GM19463 (cell line): ENCODE measurements around the gene SIRT5.
A peak's percentile ranks its signal among the peaks of the same experiment; 100 is the strongest.

Experiments
- ATAC-seq: cut with Tn5 transposase; IDR thresholded peaks from one replicate; pipeline ENCODE4 v1.9.1; 2021; ENCODE audit warnings: mild to moderate bottlenecking, moderate library complexity; ENCODE audit not compliant: unreplicated experiment

SIRT5 gene

DNA sequence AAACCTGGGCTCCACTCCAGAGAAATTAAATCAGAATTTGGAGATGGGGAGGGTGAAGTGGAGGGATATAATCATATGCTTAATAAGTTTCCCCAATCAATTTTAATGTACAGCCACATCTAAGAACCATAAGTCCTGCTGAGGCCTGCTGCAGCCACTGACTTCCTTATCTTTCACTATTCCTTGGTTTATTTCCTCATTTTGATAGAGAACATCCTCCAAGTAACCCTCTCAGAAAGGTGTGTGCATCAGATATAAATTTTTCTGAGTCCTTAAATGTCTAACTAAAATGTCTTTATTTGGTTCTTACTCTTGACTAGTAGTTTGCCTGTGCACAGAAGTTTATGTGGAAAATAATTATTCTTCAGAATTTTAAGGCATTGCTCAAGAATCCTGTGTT is 23.7 kb upstream of the SIRT5 start:
- ATAC-seq = no peak

DNA sequence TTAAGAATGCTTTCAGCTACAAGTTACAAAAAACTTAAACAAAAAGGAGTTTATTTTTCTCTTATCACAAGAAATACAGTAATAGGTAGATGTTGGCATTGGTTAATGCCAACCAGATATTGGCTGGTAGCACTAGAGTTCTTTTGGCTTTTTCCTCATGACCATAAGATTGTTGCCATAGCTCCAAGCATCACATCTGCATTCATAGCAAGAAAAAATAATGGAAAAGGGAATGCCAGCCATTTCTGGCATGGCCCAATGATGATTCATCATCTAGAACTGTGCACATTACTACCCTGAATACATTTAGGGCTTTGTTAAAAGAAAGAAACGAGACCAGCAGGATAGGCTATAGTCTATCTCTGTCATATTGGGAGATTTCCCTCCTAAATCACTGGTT is 20.8 kb upstream of the SIRT5 start:
- ATAC-seq = no peak

DNA sequence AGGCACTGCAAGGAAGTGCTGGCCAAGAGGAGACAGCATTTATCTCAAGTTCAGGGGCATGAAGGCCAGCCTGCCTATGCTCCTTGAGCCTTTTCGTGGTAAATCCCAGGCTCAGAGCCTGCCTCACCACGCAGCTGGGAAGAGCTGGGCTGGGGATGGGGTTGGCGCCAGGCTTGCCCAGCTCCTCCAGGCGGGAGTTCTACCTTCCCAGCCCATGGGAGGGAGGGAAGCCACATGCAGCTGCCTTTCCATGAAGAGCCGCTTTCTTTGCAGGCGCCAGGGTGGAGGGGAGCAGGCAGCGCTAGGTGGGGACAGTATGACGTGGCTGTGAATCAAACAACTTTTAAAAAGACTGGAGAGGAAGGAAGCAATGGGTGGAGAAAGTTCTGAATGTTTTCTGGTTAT is 19.5 kb upstream of the SIRT5 start:
- no peak for ATAC-seq

DNA sequence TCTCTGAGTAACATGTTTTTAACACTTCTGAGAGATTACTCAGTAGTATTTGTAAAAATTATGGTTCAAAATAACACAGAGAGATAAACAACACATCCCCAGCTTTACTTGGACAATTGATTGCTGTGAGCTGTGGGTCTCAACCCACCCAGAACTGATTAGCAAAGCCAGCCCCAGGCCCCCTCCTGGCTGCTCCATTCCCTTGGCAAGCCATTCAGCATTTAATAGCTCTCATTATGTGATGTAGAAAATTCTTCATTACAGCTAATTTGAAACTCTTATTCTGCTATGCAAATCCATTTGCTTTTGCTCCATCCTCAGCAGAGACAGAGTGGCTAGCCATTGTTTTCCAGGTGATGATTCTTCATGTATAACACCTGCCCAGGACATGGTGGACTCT is 16.6 kb upstream of the SIRT5 start:
- no peak for ATAC-seq

DNA sequence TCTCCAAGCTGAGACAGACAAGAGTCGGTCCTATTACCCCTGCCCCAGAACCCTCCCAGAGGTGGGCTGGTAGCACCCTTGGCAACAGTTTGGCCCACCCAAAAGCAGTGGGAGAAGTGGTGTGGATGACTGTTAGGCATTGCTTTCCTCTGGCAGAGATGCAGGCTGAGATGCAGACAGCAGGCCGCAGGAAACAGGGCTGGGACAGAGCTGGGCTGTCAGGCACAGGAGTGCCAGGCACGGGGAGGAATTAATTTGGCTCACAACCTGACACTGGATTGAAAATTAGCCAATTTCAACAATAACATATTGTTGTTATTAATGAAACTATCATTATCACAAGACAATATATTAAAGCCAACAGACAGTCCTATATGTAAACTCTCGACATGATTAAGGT is 15.7 kb upstream of the SIRT5 start:
- no peak for ATAC-seq

DNA sequence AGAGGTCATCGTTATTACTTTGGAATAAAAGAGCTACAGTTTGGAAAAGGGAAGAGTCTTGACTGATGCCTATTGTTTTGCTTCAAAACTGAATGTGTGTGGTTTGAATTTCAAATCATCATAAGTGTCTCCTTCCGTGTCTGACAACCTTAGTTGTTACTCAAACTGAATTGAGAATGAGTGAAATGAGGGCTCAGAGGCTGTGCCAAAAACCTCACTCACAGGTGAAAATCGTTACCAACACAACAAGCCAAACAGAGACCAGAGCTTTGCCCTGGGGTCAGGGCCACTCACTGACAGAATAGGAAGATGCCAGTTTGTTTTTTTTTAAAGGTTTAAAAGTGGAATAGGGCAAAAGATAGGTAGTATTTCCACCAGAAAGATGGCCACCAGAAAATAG is 15.2 kb upstream of the SIRT5 start:
- no peak for ATAC-seq

DNA sequence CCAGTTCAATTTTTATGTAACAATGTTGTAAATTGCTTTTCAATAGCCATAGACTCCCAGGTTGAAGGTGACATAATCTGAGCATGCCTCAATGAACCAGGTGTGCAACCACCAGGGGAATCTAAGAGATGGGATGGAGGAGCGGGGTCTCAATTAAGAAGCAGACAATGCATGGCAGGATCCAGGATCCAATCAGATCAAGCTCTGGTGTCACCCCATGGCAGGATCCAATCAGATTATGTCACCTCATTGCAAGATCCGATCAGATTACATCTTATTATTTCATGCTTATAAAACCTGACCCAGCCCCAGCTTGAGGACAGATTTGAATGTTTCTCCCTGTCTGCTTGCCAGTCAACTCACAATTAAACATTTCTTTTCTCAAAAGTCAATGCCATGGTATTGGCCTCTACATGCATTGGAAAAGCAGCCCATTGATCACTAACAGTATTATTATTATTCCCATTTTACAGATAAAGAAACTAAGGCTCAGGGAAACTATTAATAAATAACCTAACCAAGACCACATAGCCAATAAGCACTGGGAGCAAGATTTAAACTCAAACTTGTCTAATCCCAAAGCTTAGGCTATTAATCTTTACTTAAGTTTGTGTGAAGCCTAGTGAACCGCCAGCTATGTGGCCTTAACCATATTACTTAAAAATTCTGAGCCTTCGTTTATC is 14.3 kb upstream of the SIRT5 start:
- no peak for ATAC-seq

DNA sequence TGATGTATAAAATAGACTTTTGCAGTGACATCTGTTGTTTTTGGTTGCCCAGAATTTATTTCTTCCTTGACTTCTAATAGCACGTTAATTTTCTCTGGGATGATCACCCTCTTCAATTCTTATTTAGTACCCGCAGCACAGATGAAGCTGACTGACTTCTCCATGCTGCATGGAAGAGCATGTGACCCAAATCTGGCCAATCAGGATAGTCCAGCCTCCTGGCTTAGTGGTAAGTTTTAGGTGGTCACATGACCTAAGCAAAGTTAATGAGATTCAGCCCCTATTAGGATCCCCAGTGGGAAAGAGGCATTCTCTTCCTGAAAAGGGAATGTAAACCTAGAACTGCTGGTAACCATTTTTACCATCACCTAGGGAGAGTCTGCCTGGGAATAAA is 13.8 kb upstream of the SIRT5 start:
- no peak for ATAC-seq

DNA sequence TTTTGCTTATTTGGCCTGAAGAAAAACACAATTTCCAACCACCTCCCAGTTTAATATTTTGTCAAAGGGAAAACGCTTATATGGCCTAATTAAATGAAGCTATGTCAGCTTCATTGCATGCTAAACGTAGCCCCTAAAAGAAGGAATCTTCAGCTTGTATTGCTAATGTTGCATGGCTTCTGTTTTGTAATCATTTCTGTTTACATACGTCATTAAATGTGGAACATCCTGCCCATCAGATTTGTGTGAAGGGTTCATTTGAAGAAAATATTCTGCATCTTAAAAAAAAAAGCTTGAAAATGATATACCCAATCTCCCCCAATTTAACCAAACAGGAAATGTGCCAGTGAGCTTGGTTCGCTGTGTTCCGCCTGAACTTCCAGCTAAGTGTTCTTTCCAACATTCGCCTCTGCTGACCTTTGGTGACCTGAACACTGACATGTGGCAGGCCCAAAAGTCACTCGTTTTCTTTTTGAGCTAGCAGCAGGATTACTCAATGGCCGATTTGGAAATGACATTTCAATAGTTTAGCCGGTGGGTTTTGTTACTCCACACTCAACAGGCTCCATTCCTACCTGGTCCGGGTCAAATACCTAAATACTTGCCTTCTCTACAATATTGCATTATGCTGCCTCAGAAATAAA is 12.7 kb upstream of the SIRT5 start:
- no peak for ATAC-seq

DNA sequence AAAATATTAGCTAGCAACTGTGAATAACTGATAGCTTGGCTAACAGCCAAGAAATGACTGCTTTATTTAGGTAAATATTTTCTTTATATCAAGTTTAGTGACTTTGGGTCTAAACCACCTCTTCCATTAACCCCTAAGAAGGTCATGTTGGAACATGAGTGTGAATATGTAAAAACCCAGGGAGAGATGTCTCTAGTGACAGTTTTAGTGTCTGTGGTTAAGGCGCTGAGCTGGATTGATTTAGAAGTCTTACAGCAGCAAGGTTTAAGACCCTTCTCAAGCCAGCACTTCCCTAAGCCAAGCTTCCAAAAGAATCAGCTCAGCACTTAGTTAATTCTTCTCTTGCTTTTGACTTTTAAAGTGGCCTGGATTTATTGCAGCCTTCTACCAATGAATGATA is 11.4 kb upstream of the SIRT5 start:
- ATAC-seq = no peak

DNA sequence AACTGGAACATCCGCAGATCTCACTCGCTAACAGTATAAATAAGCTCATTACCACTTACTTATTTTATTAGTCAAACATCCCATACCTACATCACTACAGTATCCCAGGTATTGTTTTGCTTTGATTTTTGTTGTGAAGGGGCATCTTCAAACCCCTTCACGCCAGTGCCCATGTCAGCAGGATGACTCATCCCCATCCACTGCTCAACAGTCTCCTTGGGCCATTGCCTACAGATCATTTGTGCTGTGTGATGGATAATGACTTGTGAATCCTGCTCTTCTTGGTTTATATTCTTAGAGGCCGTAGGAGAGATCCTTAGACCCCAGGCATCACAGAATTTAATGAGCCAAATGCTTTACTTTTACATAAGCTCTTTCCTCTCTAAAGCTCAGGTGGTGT is 8.5 kb upstream of the SIRT5 start:
- no peak for ATAC-seq

DNA sequence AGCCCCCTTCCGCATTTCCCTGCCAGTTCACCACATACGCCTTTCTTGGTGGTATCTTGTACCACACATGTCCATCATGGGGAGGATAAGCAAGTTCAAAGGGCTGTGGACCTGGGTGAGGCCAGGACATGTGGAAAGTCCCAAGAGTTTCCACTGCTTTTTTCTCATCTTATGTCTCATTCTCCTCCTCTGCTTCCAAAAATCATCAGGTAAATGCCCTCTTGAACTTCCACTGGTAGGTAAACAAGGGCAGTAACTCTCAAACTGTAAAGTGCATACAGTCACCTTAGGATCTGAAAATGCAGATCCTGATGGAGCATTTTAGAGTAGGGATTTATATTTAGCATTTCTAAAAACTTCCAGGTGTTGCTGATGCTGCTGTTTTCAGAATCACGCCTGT is 7.9 kb upstream of the SIRT5 start:
- no peak for ATAC-seq

DNA sequence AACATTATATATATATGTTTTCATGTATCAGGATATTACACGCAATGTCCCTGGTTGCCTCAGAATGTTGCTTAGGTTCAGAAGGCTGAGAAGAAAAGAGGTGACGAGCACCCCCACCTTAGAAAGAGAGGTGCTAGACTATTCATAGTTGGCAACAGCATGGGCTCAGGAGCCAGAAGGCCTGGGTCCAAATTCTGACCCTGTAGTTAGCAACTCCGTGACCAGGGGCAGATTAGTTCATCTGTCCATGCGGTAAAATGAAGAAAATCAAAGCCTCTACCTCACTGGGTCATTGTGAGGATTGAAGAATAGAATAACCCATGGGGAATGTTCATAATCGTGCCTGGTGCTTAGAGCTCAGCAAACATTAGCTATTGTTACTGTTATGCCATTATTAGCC is 5.4 kb upstream of the SIRT5 start:
- ATAC-seq = no peak

DNA sequence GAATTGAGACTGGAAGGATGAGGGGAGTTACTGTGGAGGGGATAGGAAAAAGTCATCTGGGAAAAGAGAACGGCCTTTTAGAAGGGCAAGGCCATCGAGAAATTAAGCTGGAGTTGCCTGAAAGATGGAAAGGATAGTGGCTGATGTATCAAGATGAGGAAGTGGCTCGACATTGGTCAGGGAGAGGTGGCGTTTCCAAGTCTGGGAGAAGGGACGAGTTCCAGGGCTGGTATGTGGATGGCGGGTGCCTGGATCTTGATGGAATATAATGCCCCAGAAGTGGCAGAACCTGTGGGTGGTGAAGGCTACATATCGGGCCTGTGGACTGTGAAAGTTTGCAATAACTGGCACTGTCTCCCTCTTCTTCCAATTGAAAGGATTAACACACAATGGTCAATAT is 2.2 kb upstream of the SIRT5 start:
- ATAC-seq = no peak

DNA sequence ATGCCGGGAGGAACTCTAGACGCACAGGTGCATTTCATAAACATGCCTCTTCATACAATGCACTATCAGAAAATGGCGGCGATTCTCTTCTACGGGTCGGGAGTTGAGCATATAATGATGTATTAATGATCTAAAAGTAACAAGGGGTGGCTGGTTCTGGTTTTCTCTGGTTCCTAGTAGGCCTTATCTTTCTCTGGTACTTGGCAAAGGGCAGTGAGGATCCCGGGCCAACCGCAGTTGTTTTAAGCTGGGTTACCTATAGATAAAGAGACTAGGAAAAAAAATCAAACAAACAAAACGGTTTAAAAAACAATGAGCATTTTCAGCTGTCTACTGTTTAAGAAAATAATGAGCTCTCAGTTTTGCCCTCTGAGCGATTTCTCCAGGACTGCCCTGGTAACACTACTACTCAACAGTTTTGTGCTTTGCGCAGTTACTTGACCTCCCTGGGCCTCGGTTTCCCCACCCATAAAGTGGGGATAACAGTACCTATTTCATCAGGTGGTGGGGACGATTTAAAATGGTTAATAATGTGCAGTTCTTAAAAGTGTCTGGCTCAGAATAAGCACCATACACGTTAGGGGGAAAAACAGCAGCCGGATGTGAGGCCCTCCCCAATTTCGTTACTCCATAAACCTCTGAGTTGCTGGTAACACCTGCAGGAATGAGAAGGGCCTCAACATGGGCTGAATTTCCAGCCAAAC is 1.3 kb upstream of the SIRT5 start:
- ATAC-seq = no peak

DNA sequence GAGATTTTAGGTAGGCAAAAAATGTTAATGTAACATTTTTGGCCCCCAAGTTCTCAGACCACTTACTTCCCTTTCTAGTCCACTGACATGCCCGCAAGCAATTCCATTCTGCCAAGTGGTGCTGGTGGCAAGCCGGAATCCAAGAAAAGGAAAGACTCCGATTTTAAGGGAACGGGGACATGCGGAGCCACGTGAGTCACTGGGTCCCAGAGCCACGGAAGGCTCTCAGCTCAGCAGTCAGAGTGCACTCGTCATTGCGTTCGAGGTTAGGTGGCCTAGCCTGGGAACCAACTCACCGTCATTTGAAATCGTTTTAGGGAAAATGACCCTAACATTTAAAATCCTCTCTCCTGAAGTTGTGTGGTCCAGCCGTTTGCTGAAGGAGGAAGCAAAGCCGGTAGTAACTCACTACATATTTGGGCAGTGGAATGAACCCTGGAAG is 711 bp upstream of the SIRT5 start:
- no peak for ATAC-seq

DNA sequence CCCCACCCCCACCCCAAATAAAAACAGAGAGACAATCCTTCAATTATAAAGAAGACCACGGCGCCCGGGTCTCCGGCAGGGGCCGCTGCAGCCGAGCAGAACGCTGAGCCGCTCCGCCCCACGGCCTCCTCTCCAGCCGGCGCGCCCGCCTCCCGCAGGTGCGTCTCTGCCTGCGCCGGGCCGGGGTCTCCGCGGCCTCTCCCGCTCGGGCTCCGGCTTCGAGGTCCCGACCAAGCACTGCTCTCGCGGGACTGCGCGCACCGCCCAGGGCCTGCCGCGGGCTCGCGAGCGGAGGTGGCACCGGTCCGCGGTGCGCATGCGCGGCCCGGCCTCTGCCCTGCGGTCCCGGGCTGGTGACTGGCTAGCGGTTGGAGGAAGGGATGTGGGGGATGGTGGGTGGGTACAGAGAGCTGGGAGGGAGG is 241 bp upstream of the SIRT5 start:
- ATAC-seq = peak; percentile 78

DNA sequence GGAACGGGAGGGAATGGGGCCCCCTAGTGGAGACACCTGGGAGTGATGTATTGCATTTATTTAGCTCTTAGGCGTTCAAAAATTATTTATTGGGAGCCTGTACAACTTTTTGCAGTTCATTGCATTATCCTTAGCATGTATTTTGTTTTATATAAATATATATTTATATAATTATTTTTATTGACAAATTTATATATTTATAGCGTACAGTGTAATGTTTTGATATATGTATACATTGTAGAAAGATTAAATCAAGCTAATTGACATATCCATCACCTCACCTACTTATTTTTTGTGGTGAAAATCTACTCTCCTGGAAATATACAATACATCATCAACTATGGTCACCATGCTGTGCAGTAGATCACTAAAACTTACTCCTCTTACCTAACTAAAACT is 975 bp downstream of the SIRT5 start:
- no peak for ATAC-seq

DNA sequence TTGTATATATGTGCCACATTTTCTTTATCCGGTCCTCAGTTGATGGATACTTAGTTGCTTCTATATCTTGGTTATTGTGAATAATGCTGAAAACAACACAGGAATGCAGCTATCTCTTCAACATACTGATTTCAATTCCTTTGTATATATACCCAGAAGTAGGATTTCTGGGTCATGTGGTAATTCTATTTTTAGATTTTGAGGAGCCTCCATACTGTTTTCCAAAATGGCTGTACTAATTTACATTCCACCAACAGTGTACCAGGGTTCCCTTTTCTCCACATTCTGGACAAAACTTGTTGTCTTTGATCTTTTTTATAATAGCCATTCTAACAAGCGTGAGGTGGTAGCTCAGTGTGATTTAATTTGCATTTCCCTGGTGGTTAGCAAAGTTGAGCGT is 1.6 kb downstream of the SIRT5 start:
- ATAC-seq = no peak

DNA sequence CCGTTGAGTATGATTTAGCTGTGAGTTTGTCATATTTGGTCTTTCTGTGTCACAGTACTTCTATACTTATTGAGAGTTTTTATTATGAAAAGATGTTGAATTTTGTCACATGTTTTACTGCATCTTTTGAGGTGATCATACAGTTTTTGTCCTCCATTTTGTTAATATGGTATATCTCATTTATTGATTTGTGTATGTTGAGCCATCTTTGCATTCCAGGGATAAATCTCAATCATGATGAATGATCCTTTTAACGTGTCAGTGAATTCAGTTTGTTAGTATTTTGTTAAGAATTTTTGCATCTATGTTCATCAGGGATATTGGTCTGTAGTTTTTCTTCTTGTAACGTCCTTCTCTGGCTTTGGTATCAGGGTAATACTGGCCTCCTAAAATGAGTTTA is 3.5 kb downstream of the SIRT5 start:
- ATAC-seq = no peak

DNA sequence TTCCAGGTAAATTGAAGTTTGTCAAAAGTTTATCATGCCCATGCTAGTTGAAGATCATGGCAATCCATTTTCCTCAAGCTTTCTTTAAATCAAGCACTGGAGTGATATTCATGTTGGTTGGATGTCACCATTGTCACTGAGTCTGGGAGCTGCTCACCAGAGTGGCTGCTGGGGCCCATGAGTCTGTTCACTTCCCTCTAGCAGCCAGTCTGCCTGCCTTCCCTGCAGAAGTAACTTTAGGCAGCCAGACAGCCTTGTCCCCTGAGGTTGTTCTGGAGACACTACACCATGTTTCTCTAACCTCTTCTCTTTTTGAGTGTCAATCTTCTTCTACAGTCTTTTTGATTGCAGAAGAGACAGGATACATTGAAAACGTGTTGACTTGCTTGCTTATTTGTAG is 5.5 kb downstream of the SIRT5 start:
- no peak for ATAC-seq

DNA sequence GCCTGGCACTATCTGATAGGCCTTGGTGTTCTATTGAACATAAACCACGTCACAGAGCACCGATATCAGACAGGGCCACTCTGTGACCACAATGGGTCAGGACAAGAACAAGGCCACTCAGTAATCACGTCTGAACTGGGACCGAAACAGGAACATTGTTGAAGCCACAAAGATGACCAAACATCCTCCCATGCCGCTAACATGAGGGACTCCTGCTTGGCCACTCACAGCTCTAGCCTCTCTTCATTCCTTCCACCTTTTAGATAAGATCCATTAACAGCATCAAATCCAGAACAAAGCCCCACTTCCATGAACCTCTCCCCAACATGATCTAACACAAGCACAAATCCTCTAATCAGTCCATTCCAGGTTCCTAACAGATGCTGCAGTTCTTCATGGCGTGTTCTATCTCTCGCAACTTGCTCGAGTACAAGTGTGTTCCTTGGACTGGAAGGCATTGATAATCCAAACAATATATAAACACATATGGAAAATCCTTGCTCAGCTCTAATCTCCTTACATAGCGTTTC is 7.4 kb downstream of the SIRT5 start:
- no peak for ATAC-seq
